ENCODE data around the gene GLIS1.

GLIS1 gene

GRCh38 chr1:53712276-53712675, 26.7 kb downstream of the GLIS1 start:
- no peak overlapping the region for H3K9ac ChIP-seq (ENCODE audit: low read length)

GRCh38 chr1:53710584-53710983, 28.4 kb downstream of the GLIS1 start:
- Histone ChIP-seq H3K4me2 (ENCODE audit: low read depth, low read length) (no peak overlapping the region), H4K20me1 (ENCODE audit: insufficient read depth, low read length) (no peaks in the 10 kb centered on the region), H3K9ac (ENCODE audit: low read length) (no peak overlapping the region), H2AFZ (ENCODE audit: low read length) (no peak overlapping the region), H3K4me1 (ENCODE audit: low read length) (no peaks in the 10 kb centered on the region), H3K36me3 (replicated peaks; ENCODE audit: insufficient read depth, low read length) (no peaks in the 10 kb centered on the region), H3F3A (ENCODE audit: insufficient read depth, low read length) (no peaks in the 10 kb centered on the region), H3K27ac (ENCODE audit: low read length) (no peak overlapping the region), H3K79me2 (ENCODE audit: low read length) (no peaks in the 10 kb centered on the region), H3K9me3 (replicated peaks; ENCODE audit: insufficient read depth, low read length) (no peaks in the 10 kb centered on the region), H3K4me3 (ENCODE audit: low read length) (no peak overlapping the region), H3K27me3 (replicated peaks; ENCODE audit: insufficient read depth, low read length) (no peaks in the 10 kb centered on the region), H3K9me2 (replicated peaks; ENCODE audit: insufficient read depth, low read length) (no peaks in the 10 kb centered on the region)
- no peak for DNase-seq
- TF ChIP-seq EZH2 (optimal IDR thresholded peaks at IDR 0.05; ENCODE audit: low read depth, low read length), result no peak
- TF ChIP-seq CTCF (IDR thresholded peaks at IDR 0.05; ENCODE audit: low read length), result no peak
- no peak for TF ChIP-seq EZH2phosphoT487 (IDR thresholded peaks at IDR 0.05; ENCODE audit: low read length)

More at GRCh38 chr1:53712276-53712675, 26.7 kb downstream of the GLIS1 start:
- Histone ChIP-seq H2AFZ (ENCODE audit: low read length) (no peak overlapping the region), H3K36me3 (replicated peaks; ENCODE audit: insufficient read depth, low read length) (no peaks in the 10 kb centered on the region), H3K4me3 (ENCODE audit: low read length) (no peak overlapping the region), H3K4me1 (ENCODE audit: low read length) (no peaks in the 10 kb centered on the region), H3K9me2 (replicated peaks; ENCODE audit: insufficient read depth, low read length) (no peaks in the 10 kb centered on the region), H3F3A (ENCODE audit: insufficient read depth, low read length) (no peaks in the 10 kb centered on the region), H3K79me2 (ENCODE audit: low read length) (no peaks in the 10 kb centered on the region), H3K27me3 (replicated peaks; ENCODE audit: insufficient read depth, low read length) (no peaks in the 10 kb centered on the region), H4K20me1 (ENCODE audit: insufficient read depth, low read length) (no peaks in the 10 kb centered on the region), H3K9me3 (replicated peaks; ENCODE audit: insufficient read depth, low read length) (no peaks in the 10 kb centered on the region), H3K27ac (ENCODE audit: low read length) (no peak overlapping the region), H3K4me2 (ENCODE audit: low read depth, low read length) (no peak overlapping the region)
- TF ChIP-seq EZH2phosphoT487 (IDR thresholded peaks at IDR 0.05; ENCODE audit: low read length) (no peak), CTCF (IDR thresholded peaks at IDR 0.05; ENCODE audit: low read length) (no peak), EZH2 (optimal IDR thresholded peaks at IDR 0.05; ENCODE audit: low read depth, low read length) (no peak)
- no peak for DNase-seq

GRCh38 chr1:53708687-53709086, 30.3 kb downstream of the GLIS1 start:
- H3K27ac ChIP-seq (ENCODE audit: low read length), result no peak overlapping the region
- H4K20me1 ChIP-seq (ENCODE audit: insufficient read depth, low read length), result no peaks in the 10 kb centered on the region
- H3K36me3 ChIP-seq (replicated peaks; ENCODE audit: insufficient read depth, low read length), result no peaks in the 10 kb centered on the region
- no peaks in the 10 kb centered on the region for H3K4me1 ChIP-seq (ENCODE audit: low read length)
- H3K4me2 ChIP-seq (ENCODE audit: low read depth, low read length), result no peak overlapping the region
- TF ChIP-seq EZH2 (optimal IDR thresholded peaks at IDR 0.05; ENCODE audit: low read depth, low read length) (no peak), CTCF (IDR thresholded peaks at IDR 0.05; ENCODE audit: low read length) (no peak), EZH2phosphoT487 (IDR thresholded peaks at IDR 0.05; ENCODE audit: low read length) (no peak)
- no peak overlapping the region for H2AFZ ChIP-seq (ENCODE audit: low read length)
- DNase-seq, result no peak
- no peak overlapping the region for H3K9ac ChIP-seq (ENCODE audit: low read length)
- no peaks in the 10 kb centered on the region for H3K9me3 ChIP-seq (replicated peaks; ENCODE audit: insufficient read depth, low read length)
- H3K9me2 ChIP-seq (replicated peaks; ENCODE audit: insufficient read depth, low read length), result no peaks in the 10 kb centered on the region
- H3K4me3 ChIP-seq (ENCODE audit: low read length), result no peak overlapping the region
- no peaks in the 10 kb centered on the region for H3K27me3 ChIP-seq (replicated peaks; ENCODE audit: insufficient read depth, low read length)
- no peaks in the 10 kb centered on the region for H3F3A ChIP-seq (ENCODE audit: insufficient read depth, low read length)
- H3K79me2 ChIP-seq (ENCODE audit: low read length), result no peaks in the 10 kb centered on the region
